MM.1S (cell line): ENCODE measurements around the gene SERPINB6.

ENCODE experiments used
- EZH2 ChIP-seq: fragments of 300-600 bp; sonication (generic); optimal IDR thresholded peaks from 2 replicates; pipeline ENCODE3; 2017; ENCODE audit warnings: low read depth, mild to moderate bottlenecking, antibody characterized with exemption, low read length, mixed read lengths
- TF ChIP-seq, protein P1 (sequence below): fragments of 300-600 bp; sonication (generic); IDR thresholded peaks from 2 replicates; pipeline ENCODE4 v1.5.1; 2016; ENCODE audit warnings: antibody characterized with exemption, low read length, mixed read lengths

DNA sequence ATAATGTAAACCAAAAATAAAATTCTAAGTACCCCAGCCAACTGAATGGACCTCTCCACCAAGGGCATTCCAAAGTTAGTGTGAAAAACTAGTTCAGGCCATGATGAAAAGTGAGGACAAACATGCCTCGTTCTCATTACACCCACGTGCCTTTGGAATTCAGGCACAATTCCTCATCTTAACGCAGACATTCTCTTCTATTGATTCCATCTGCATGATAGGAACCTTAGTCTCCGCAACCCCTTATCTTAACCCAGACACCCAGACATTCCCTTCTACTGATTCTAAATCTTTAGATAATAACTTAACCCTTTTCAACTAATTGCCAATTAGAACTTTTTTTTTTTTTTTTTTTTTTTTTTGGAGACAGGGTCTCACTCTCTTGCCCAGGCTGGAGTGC is 7.6 kb upstream of the SERPINB6 start:
- TF ChIP-seq EZH2 = no peak
- TF ChIP-seq, protein P1, sequence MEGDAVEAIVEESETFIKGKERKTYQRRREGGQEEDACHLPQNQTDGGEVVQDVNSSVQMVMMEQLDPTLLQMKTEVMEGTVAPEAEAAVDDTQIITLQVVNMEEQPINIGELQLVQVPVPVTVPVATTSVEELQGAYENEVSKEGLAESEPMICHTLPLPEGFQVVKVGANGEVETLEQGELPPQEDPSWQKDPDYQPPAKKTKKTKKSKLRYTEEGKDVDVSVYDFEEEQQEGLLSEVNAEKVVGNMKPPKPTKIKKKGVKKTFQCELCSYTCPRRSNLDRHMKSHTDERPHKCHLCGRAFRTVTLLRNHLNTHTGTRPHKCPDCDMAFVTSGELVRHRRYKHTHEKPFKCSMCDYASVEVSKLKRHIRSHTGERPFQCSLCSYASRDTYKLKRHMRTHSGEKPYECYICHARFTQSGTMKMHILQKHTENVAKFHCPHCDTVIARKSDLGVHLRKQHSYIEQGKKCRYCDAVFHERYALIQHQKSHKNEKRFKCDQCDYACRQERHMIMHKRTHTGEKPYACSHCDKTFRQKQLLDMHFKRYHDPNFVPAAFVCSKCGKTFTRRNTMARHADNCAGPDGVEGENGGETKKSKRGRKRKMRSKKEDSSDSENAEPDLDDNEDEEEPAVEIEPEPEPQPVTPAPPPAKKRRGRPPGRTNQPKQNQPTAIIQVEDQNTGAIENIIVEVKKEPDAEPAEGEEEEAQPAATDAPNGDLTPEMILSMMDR = no peak
